Stimulated activated CD4-positive, alpha-beta T cell treated with anti-CD3 and anti-CD28 coated beads, Interleukin-2, amount 100 ng/mL, for 48 hours (primary cell): ENCODE data around the gene SMIM22.

Source experiments
- DNase-seq, 2 donors: peaks; one replicate each; pipeline ENCODE4 v3.0.0-alpha.2; 2020

Gene SMIM22, protein sequence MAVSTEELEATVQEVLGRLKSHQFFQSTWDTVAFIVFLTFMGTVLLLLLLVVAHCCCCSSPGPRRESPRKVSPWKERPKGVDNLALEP

DNA sequence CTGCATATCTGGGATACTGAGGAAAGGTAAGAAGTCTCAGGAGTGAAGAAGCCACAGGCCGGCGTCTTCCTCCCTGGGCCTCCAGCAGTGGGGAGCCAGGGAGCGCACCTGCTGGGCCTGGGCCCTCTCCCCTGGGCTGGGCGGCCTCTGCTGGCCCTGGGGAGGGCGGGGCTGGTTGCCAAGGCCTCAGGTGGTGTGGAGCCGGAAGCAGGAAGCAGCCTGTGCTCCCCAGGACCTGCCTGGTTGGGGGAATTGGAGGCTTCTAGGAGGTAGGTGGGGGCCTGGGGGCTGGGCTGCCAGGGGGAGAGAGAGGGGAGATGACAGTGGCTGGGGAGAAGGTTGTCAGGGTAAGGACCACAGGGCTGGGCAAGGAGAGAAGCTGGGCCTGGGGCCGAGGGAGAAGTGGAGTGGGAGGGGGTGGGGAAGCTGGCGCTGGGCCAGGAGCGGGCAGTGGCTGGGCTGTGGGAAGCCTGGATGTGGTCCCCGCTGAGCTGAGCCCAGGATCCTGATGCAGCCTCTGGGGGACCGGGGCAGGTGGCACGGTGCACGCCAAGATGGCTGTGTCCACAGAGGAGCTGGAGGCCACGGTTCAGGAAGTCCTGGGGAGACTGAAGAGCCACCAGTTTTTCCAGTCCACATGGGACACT, at the start of gene SMIM22:
Gene SMIM22 (plus strand): TSS at position 189 of the 647 bp plus-strand sequence. CDS start 366 bp downstream, at position 555.
- no peak for DNase-seq

DNA sequence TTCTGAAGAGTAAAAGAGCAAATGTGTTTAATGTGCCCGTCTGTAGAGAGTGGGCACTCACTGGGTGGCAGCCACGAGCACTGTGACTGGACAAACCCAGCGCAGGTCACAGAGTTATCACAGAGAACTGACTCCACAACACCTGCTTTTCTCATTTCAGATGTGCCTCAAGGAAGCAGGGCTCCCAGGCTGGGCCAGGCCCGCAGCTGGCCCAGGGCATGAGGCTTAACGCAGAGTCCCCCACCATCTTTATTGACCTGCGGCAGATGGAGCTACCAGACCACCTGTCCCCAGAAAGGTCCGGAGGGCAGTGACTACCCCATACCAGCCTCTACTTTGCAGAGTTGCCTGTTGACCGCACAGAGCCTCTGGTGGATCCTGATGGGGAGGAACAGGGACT, 49.0 kb upstream of the SMIM22 start:
- no peak for DNase-seq

DNA sequence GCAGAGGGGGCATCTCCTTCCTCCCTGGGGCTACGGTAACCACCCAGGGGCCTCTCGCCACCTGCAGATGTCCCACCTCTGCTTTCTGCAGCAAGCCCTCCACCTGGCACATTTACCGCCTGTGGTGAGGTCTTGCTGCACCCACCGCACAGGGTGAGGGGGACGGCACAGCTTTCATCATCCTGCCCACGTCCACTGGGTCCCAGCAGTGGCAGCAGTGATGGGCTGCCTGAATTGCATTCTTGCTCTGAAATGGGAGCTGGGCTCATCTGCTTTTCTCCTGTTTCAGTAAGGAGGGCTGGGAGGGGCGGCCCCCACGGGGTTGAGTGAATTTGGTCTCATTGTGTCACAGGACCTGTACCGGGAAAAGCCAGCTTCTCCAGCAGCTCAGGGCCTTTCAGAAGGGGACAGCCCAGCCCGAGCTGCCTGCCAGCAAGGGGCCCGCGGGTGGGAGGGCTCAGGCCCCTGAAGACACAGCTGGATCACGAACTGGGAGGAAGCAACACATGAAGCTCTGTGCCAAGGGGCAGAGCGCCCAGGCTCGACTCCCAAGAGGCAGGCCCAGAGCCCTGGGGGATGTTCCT, 48.1 kb upstream of the SMIM22 start:
- DNase-seq = no peak

DNA sequence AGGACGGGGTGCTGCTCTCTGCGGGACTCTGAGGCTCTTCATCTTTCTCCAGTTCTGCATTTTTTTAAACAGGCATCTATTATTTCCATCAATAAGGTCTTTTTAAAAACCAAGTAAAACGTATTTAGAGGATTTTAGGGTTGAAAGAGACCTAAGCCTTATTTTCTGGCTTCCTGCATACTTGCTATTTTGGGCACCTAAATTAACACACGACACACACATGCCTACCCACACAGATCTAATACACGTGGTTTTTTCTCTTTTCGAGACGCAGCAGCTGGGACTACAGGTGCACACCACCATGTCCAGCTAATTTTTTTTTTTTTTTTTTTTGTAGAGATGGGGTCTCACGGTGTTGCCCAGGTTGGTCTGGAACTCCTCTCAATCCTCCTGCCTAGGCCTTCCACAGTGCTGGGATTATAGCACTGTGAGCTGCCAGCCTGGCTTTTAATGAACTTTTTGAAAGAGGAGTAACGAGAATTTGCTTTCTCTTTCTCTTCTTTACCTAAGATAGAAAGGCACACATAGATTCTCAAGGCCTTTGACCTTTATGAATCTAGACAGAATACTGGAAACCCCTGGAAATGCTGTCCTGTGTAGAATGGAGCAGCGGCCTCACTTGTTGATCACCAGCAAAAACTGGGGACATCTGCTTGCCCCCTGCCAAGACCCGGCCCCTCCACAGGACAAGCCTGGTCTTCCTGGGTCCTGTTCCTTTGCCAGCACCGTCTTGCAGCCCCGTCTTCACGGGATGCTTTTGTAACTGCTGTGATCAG, 47.1 kb upstream of the SMIM22 start:
- no peak for DNase-seq

DNA sequence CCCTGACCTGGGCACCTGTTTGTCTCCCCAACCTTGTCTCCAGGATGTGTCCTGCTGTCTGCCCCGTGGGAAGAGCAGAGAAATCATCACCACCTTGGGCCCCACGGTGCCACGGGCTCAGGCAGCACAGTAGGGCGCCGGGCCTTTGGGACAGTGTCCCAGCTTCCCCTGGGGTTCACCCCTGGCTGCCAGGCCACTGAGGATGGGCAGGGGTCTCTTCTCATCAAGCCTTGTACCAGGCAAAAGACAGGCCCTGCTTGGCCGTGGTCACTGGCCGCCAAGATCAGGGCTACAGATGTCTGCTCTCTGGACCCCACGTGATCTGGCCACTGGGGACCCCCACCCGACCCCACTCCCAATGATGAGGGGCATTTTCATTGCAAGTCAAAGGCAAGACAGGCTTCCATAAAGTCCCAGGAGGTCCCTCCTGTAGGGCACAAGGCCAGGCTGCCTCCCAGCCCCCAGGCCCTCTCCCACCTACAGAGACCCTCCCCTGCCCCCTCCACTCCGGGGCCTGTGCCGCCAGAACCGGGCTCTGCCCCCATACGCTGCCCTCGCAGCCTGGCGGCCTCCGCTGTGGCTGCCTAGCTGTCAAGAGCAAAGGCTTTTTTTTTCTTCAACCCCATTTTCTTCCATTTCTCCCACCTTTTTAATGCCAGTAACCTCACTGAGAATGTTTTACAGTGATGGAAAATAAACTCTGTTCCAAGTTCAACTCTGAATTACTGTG, 46.3 kb upstream of the SMIM22 start:
- no peak for DNase-seq

DNA sequence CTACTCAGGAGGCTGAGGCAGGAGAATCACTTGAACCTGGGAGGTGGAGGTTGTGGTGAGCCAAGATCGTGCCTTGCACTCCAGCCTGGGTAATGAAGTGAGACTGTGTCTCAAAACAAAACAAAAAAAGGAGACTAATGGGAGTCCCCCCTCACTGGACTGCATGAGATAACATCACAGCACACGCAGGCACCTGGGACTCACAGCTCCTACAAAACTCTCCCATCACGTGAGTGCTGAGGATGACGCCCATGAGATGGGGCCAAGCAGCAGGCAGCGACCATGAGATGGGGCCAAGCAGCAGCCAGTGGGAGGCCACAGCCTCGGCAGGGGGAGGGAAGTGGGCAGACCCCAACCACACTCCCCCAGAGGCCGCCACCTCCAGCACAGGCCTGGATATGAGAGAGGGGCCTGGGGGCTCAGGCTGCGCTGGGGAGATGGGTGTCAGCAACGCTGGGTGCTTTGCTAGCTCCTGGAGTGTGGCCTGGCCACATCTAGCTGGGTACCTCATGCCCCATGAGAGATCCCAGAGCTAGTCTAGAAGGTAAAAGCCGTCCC, 45.4 kb upstream of the SMIM22 start:
- no peak for DNase-seq

DNA sequence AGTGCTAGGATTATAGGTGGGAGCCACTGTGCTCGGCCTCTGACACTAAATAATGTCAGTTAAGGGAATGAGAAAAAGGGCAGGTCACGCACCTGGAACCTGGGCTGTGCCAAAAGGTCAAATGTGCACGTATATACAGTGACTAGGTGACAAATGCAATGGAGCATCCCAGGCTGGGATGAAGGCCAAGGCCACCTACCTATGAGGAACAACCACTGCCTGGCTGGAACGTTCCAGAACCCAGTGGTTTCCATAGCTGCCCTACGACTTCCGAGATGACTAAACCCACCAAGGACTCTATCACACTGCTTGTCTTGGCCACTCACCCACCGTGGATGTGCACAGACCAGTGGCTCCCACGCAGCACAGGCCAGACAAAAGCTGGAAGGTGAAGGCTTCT, 44.3 kb upstream of the SMIM22 start:
- no peak for DNase-seq

DNA sequence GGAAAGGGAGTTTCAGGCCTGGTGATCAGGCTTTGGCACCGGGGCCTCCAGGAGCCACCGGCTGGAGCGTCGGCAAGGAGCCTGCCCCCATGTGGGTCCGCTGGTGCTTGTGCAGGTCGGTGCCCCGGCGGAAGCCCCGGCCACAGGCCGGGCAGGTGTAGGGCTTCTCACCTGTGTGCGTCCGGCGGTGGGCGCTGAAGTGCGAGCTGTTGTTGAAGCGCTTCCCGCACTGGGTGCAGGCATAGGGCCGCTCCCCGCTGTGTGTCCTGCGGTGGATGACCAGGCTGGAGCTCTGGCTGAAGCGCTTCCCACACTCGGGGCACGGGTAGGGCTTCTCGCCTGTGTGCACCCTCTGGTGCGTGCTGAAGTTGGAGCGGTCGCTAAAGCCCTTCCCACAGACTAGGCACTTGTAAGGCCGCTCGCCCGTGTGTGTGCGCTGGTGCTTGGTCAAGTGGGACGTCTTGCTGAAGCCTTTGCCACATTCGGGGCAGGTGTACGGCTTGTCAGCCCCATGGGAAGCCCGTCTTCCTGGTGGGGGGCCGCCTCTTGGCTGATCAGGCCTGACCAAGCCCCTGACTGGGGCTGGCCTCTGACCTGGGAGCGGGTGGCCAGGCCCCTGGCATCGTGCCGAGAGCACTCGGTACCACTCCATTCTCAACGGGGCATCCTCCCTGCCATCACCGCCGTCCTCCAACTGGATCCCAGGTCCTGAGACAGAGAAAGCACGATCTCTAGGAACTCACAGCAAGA, 42.6 kb upstream of the SMIM22 start:
- no peak for DNase-seq

DNA sequence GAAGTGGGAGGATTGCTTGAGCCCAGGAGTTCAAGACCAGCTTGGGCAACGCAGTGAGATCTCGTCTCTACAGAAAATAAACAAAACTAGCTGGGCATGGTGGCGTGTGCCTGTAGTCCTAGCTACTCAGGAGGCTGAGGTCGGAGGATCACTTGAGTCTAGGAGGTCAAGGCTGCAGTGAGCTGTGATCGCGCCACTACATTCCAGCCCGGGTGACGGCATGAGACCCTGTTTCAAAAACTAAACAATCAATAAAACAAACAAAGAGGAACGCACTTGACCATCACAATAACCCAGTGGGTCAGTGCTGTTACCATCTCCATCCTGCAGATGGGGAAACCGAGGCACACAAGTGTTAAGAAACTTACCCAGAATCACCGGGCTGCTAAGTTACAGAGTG, 41.9 kb upstream of the SMIM22 start:
- no peak for DNase-seq

DNA sequence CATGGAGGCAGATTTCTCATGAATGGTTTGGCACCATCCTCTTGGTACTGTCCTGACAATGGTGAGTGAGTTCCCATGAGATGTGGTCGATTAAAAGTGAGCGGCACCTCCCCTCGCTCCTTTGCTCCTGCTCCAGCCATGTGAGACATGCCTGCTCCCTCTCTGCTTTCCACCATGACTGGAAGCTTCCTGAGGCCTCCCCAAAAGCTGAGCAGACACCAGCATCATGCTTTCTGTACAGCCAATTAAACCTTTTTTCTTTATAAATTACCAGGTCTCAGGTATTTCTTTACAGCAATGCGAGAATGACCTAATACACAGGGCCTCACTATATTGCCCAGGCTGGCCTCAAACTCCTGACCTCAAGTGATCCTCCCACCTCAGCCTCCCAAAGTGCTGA, 40.3 kb upstream of the SMIM22 start:
- no peak for DNase-seq

DNA sequence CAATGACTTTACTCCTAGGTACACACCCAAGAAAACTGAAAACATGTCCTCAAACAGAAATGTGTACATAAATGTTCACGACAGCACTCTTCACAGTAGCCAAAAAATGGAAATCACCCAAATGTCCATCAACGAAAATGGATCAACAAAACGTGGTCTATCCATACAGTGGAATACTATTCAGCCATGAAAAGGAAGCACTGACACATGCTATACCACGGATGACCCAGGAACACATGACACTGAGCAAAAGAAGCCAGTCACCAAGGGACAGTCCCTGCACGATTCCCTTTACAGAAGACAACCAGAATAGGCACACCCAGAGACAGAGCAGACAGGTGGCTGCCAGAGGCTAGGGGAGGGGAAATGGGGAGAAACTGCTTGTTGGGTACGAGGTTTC, 39.5 kb upstream of the SMIM22 start:
- no peak for DNase-seq

DNA sequence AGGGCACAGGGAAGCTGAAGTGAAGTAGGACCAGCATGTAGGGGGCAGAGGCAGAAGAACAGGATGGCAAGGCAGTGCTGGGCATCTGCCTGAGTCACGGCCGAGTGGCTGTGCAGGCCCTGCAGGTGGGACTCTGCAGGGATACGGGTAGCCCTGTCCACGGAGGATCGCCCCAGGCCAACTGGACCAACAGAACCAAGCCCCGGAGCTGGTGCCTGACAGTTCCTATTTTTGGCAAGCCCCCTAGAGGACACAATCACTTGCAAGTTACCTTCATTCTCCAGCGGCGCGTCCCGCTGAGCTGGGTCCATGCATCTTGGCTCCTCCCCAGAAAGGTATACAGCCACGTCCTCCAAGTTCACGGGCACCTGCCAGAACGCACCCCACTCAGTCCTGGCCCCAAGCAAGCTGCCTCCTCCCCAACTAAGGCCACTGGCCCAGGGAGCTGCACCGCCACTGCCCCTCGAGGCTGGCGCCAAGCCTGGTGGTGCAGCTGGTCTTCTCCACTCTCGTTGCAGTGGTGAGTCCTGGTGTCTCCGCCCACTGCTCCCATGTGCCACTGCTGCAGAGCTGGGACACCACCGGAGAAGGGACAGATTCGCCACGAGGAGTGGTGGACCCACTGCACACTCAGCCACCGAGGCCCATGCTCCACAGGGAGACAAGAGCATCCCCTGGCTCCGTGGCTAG, 34.8 kb upstream of the SMIM22 start:
- no peak for DNase-seq

DNA sequence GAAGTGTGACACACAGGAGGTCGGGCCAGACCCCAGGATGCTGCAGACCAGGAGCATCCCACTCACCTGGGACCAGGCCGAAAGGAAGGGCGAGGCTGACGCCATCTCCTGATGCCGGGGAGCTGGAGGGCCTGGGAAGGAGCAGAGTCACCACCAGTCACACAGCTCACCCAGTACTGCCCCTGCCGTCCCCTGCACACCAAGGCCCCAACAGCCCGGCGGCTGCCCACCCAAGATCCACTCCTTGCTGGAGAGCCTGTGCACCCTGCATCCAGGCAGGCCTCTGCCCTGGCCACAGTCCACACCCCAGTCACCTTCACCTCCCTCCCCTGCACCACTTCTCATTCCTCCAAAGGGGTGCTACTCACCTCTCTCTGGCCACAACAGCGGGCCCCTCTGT, 33.0 kb upstream of the SMIM22 start:
- no peak for DNase-seq

DNA sequence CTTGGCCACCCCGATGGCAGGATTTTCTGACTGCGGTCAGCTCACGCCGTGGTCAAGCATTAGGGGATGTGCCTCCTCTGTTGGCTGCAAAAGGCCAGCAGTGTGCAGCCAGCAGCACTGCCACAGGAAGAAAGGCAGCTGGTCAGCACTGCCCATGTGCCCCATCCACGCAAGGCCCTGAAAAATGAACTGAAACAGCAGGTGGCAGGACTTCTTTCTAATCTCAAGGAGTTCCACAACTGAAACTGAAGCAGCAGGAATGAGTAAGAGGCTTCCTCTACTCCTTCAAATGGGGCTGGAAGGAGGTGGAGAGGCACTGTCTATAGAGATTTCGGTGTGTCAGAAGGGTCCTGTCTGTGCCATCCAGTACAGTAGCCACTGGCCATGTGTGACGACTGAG, 31.4 kb upstream of the SMIM22 start:
- no peak for DNase-seq

DNA sequence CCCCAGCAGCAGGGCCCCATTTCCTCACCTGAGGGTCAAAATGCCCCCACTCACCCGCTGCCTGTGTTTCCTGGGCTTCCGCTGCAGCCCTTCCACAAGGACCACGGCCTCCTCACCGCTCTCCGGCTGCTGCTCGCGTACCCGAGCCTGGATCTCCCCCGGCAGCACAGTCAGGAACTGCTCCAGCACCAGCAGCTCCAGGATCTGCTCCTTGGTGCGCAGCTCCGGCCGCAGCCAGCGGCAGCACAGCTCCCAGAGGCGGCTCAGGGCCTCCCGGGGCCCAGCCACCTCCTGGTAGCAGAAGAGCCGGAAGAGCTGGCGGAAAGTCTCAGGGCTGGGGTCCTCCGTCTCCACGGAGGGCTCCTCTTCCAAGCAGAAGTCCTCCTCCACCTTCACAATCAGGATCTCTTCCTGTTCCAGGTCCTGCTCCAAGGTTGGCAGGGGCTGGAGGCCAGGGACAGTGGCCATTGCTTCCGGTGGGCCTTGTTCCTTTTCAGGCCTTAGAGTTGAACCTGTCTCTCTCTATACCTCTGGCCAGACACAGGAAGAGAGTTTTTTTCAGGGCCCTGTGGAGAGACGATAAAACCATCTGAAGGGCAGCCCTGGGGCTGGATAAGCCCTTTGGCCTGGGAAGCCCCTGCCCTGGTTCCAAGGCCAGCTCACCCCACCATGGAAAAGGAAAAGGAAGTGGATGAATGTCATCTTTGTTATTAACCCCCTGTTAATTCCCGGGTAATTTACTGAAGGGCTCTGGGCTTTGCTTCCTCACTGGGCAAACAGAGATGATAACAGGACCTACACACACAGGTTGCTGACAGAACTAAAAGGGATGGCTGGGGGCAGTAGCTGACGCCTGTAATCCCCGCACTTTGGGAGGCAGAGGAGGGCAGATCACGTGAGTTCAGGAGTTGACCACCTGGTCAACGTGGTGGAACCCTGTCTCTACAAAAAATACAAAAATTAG, 29.4 kb upstream of the SMIM22 start:
- DNase-seq = no peak

DNA sequence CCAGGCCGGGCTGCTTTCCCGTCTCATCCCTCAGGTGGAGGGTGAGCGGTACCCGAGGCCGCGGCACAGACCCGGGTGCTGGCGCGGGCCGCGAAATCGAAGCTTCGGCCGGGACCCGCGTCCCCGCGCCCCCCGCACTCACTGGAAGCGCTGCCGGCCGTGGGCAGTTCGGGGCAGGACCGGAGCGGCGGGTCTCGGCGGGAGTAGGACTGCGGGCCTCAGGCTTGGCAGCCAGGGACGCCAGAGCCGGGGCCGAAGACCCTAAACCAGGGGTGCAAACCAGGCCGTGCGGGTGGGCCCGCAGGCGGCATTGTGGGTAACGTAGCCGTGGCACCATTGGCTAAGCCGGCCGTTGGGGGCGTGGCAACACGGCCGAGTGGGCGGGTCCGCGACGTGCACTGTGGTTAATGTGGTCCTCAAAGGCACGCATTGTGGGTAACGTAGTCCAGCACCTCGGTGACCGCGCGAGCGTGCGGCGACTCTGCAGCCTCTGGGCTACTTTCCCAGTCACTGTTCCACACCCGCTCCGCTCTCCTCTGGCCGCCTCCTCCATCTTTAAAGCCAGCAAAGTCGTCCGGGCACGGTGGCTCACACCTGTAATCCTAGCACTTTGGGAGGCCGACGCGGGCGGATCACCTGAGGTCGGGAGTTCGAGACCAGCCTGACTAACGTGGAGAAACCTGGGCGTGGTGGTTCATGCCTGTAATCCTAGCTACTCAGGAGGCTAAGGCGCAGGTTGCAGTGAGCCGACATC, 28.1 kb upstream of the SMIM22 start, which contains the start of gene ZNF500:
Gene ZNF500 (minus strand): TSS at position 288 of the 754 bp plus-strand sequence. CDS start 1,184 bp downstream, outside the sequence.
- DNase-seq = peak; percentile 98 to 99

DNA sequence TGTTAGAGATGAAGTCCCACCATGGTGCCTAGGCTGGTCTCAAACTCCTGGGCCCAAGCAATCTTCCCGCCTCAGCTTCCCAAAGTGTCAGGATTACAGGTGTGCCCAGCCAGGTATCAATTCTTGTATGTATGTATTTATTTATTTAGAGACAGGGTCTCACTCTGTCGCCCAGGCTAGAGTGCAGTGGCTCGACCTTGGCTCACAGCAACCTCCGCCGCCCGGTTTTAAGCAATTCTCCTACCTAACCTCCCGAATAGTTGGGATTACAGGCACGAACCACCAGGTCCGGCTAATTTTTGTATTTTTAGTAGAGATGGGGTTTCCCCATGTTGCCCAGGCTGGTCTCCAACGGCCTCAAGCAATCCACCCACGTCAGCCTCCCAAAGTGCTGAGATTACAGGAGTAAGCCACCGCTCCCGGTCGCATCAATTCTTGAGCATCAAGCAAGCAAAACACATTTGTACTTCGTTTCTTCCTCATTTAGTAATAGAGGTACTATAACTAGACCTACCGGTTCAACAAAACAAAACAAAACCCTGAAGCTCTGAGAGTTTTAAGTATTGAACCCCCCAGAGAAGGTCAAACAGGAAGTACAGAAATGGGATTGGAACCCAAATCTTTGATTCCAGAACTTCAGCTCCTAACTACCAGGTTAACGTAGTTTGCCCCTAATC, 27.2 kb upstream of the SMIM22 start:
- DNase-seq = peak in 1 of 2 donors; percentile 16

DNA sequence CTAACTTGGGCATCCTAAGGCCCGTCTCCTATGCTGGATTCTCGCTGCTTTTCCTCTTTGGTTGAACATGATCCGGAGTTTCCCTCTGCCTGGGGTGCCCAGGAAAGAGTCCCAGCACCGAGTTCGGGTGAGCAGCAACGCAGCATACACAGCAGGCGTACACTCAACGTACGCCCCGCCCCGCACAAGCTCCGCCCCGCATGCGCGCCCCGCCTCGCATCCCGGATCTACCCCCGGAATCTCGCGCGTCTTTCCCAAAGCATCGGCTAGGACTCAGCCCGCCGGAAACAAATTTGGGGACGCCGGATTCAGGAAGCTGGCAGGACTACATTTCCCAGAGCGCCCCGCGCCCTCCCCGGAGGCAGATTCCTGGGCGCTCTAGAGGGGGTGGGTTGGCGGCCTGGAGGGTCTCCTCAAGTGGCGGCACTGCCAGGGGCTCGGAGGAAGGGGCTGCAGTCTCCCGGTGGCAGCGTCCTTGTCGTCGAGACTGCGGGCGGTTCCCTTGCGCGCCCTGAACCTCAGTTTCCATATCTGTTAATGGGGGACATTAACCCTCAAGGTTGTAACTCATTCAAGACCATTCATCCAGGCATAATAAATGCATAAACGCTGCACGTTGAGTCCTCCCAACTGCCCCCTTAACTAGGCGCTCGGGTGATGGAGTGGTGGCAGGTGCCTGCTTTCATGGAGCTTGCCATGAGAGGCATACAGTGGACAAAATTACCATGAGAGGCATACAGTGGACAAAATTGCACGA, 26.4 kb upstream of the SMIM22 start:
- DNase-seq = peak; percentile 89 to 92
